Thyroid gland (tissue), 4 donors: ENCODE data around the gene CRY2. TPM values are rescaled to one million over a fixed set of nuclear protein-coding genes. Genes with fewer than 3 reads are reported as not detected.

ENCODE experiments used
- DNase-seq, 2 donors: peaks; one replicate each; pipeline ENCODE4 v3.0.0-alpha.2; 2019
- H3K27ac ChIP-seq, 3 donors: fragments of 200-600 bp; sonication (generic); 1 replicate in 2 of 3; 2 replicates in 1 of 3; pipeline ENCODE4 v1.5.1; 2016 to 2019; ENCODE audit warnings: mild to moderate bottlenecking in 1 of 3, moderate library complexity in 1 of 3
- H3K27me3 ChIP-seq: fragments of 200-600 bp; sonication (generic); one replicate; pipeline ENCODE4 v1.5.1; 2019
- H3K36me3 ChIP-seq, 2 donors: fragments of 200-600 bp; sonication (generic); one replicate each; pipeline ENCODE4 v1.5.1; 2016 to 2019
- H3K4me1 ChIP-seq, 2 donors: fragments of 200-600 bp; sonication (generic); one replicate each; pipeline ENCODE4 v1.5.1; 2017 to 2019
- H3K4me3 ChIP-seq, 3 donors: fragments of 200-600 bp; sonication (generic); replicated peaks in 1 of 3; 1 replicate in 2 of 3; 2 replicates in 1 of 3; pipeline ENCODE4 v1.5.1; 2016; ENCODE audit warnings: mild to moderate bottlenecking in 1 of 3
- H3K9me3 ChIP-seq: fragments of 200-600 bp; sonication (generic); one replicate; pipeline ENCODE4 v1.5.1; 2017
- CTCF ChIP-seq, 6 experiments: fragments of 200-600 bp in 3 of 6; fragments of 450-650 bp in 3 of 6; sonication (generic) in 3 of 6; IDR thresholded peaks; one replicate each; pipeline ENCODE4 v1.5.1; 2016 to 2019; ENCODE audit warnings: antibody characterized with exemption in 6 of 6, mild to moderate bottlenecking in 2 of 6, inconsistent platforms in 1 of 6, moderate library complexity in 1 of 6
- POLR2A ChIP-seq, 2 donors: fragments of 450-650 bp; IDR thresholded peaks; one replicate each; pipeline ENCODE4 v1.6.1; 2017; ENCODE audit warnings: antibody characterized with exemption in 2 of 2, mild to moderate bottlenecking in 2 of 2, moderate library complexity in 1 of 2
- WGBS, 2 donors: methylation state at CpG; one replicate each; pipeline ENCODE4 v1.1.5; 2017; 5-methylcytosine and 5-hydroxymethylcytosine counted together
- intact Hi-C: fragments of 100-400 bp; cut with DNase I; formaldehyde crosslinking; loops from one replicate; pipeline ENCODE4 v1.15.1; 2023
- total RNA-seq, 4 donors: library from RNA; depleted of rRNA; stranded (reverse); fragments of >200 nt; gene quantifications; one replicate each; pipeline ENCODE4 v1.2.3, GENCODE V29; 2016

CRY2 gene
- total RNA-seq, 4 donors from 2014 or later = 49.5 to 117 (median 57.8) TPM

- H3K4me3 ChIP-seq = no peak overlapping the region
- peaks cover 69 to 83% of the 10 kb centered on the region in 2 donors for H3K36me3 ChIP-seq
- no peaks in the 10 kb centered on the region for H3K9me3 ChIP-seq
- no peaks in the 10 kb centered on the region for H3K4me1 ChIP-seq
- no peak for DNase-seq
- WGBS, 2 donors = 100% methylated on average over 3 to 6 of the region's 12 CpGs
- no peak for TF ChIP-seq CTCF (IDR thresholded peaks at IDR 0.05)
- TF ChIP-seq POLR2A (IDR thresholded peaks at IDR 0.05) = no peak
- intact Hi-C loops = no loop called here
- no peaks in the 10 kb centered on the region for H3K27me3 ChIP-seq
- H3K27ac ChIP-seq = no peak overlapping the region
These were observed 22.3 kb downstream of the CRY2 start for GRCh38 chr11:45869551-45869950.

DNA sequence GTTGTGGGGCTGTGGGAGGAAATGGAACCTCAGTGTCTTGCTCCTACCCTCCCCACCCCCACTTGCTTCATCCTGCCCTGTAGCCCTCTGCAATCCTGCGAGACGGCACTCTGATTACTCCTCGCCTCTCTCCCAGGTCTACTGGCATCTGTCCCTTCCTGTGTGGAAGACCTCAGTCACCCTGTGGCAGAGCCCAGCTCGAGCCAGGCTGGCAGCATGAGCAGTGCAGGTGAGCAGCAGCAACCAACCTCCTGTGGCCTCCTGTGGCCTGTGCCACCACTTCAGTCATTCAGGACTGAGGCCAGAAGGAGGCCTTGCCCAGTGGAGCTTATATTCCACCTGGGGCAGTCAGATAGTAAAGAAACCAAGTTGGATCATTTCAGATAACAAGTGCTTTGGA is 23.4 kb downstream of the CRY2 start:
- Histone ChIP-seq H3K9me3 (no peaks in the 10 kb centered on the region), H3K4me1 (no peaks in the 10 kb centered on the region), H3K4me3 (no peak overlapping the region), H3K27me3 (no peaks in the 10 kb centered on the region), H3K36me3 (peaks cover 69 to 82% of the 10 kb centered on the region in 2 donors), H3K27ac (no peak overlapping the region)
- DNase-seq = no peak
- TF ChIP-seq POLR2A (IDR thresholded peaks at IDR 0.05) (no peak), CTCF (IDR thresholded peaks at IDR 0.05) (no peak)
- intact Hi-C loops = no loop called here
- 95 to 97% methylated on average over 4 of the region's 4 CpGs for WGBS, 2 donors

DNA sequence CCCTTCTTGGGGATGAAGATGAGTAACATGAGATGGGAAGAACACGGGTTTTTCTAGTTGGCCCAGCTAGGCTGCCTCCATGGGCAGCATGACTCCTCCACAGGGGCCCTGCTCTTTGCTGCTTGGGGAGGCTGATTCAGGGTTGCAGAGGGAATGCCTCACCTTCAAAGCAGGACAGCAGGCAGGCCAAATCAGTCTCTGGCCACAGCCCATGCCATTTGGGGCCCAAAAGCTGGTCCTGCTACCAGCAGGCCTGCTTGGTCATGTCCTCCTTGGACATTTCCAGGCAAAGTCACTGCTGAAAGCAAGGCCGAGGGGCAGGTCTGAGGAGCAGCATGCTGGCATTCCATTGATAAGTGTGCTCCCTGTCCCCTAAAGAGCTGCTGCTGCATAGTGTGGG is 24.4 kb downstream of the CRY2 start:
- Histone ChIP-seq H3K27ac (no peak overlapping the region), H3K4me1 (no peaks in the 10 kb centered on the region), H3K4me3 (no peak overlapping the region), H3K36me3 (peaks cover 67 to 81% of the 10 kb centered on the region in 2 donors), H3K9me3 (no peaks in the 10 kb centered on the region), H3K27me3 (no peaks in the 10 kb centered on the region)
- intact Hi-C loops = no loop called here
- 86 to 90% methylated on average over 1 to 2 of the region's 2 CpGs for WGBS, 2 donors
- TF ChIP-seq CTCF (IDR thresholded peaks at IDR 0.05) = no peak
- no peak for TF ChIP-seq POLR2A (IDR thresholded peaks at IDR 0.05)
- no peak for DNase-seq

DNA sequence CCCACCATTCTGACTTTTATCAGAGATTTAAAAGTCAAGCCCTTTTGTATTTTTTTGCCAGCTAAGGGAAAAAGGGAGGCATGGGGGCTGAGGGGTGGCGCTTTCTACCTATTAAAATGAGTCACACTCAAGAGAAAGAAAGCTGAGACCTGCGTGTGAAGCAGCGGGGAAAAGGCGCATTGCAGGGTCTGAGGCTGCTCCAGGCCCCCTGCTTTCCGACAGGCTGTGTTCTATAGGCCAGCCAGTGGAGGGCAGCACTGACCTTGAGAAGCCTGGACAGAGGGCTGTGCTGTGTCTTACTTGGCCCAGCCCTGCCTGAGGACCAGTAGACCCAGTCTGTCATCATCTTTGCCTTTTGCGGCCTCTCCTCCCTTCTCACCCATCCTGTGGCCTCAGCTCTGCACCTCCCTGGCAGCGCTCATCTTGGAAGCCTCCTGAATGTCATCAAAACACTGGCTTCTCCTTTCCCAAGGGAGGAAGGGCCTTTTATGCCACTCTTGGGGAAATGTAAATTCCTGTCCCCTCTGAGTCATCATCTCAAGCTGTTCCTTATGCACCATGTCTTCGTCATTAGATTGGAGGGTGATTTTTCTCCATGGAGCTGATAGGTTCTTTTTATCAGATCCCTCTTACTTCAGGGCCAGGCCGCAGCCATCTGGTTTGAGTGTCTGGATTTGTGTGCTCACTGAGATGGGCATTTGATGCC is 25.5 kb downstream of the CRY2 start:
- peak in 1 of 2 donors; percentile 31 for DNase-seq
- Histone ChIP-seq H3K36me3 (peaks cover 61 to 75% of the 10 kb centered on the region in 2 donors), H3K9me3 (no peaks in the 10 kb centered on the region), H3K27ac (no peak overlapping the region), H3K4me3 (no peak overlapping the region), H3K4me1 (no peaks in the 10 kb centered on the region), H3K27me3 (no peaks in the 10 kb centered on the region)
- 80 to 85% methylated on average over 9 of the region's 9 CpGs for WGBS, 2 donors
- intact Hi-C loops = no loop called here
- TF ChIP-seq CTCF (IDR thresholded peaks at IDR 0.05) = peak in 5 of 6 experiments; percentile 16 to 49 (median 42)
- no peak for TF ChIP-seq POLR2A (IDR thresholded peaks at IDR 0.05)

GRCh38 chr11:45876401-45876800 is 29.1 kb downstream of the CRY2 start:
- 60 to 68% methylated on average over 6 of the region's 6 CpGs for WGBS, 2 donors
- H3K27me3 ChIP-seq = no peaks in the 10 kb centered on the region
- no peak overlapping the region for H3K27ac ChIP-seq
- no peaks in the 10 kb centered on the region for H3K4me1 ChIP-seq
- intact Hi-C loops = no loop called here
- no peaks in the 10 kb centered on the region for H3K9me3 ChIP-seq
- no peak for DNase-seq
- no peak for TF ChIP-seq CTCF (IDR thresholded peaks at IDR 0.05)
- TF ChIP-seq POLR2A (IDR thresholded peaks at IDR 0.05) = no peak
- H3K4me3 ChIP-seq = no peak overlapping the region
- H3K36me3 ChIP-seq = peaks cover 45 to 64% of the 10 kb centered on the region in 2 donors
